H9 (cell line): Measurements from ENCODE around the gene TOMM22. TPM values are rescaled to one million over a fixed set of nuclear protein-coding genes. Genes with fewer than 3 reads are reported as not detected.
"Not testable (repeated sequence)": the region's sequence is repeated elsewhere in the genome, so short reads cannot be mapped to it uniquely, and the experiment has no call there.

Experiments
- DNase-seq: peaks from one replicate; pipeline ENCODE4 v3.0.0-alpha.2; 2017
- H2AFZ ChIP-seq: one replicate; pipeline ENCODE4 v1.6.1; 2013; ENCODE audit warnings: mild to moderate bottlenecking, low read length, control low read depth, moderate library complexity
- H2AK5ac ChIP-seq: 2 replicates; pipeline ENCODE4 v1.6.1; 2013; ENCODE audit warnings: low read length, control low read depth, mixed read lengths; ENCODE audit not compliant: insufficient read length
- H2BK120ac ChIP-seq: one replicate; pipeline ENCODE4 v1.6.1; 2013; ENCODE audit warnings: low read depth, mild to moderate bottlenecking, low read length, control low read depth, inconsistent platforms; ENCODE audit not compliant: poor library complexity, severe bottlenecking
- H2BK12ac ChIP-seq: 2 replicates; pipeline ENCODE4 v1.6.1; 2013; ENCODE audit warnings: low read length, control low read depth, mixed read lengths, low read depth; ENCODE audit not compliant: insufficient read length
- H2BK15ac ChIP-seq: 2 replicates; pipeline ENCODE4 v1.6.1; 2013; ENCODE audit warnings: low read depth, low read length, control low read depth
- H2BK20ac ChIP-seq: one replicate; pipeline ENCODE4 v1.6.1; 2013; ENCODE audit warnings: low read depth, mild to moderate bottlenecking, low read length, control low read depth, inconsistent platforms; ENCODE audit not compliant: poor library complexity, severe bottlenecking
- H2BK5ac ChIP-seq: 2 replicates; pipeline ENCODE4 v1.6.1; 2013; ENCODE audit warnings: low read length, control low read depth, mixed read lengths; ENCODE audit not compliant: insufficient read length
- H3K14ac ChIP-seq: 2 replicates; pipeline ENCODE4 v1.6.1; 2013; ENCODE audit warnings: low read length, control low read depth; ENCODE audit not compliant: insufficient read depth
- H3K18ac ChIP-seq: 2 replicates; pipeline ENCODE4 v1.6.1; 2013; ENCODE audit warnings: low read depth, mild to moderate bottlenecking, mixed read lengths, low read length, control low read depth; ENCODE audit not compliant: insufficient read length
- H3K23ac ChIP-seq: 2 replicates; pipeline ENCODE4 v1.6.1; 2013; ENCODE audit warnings: low read length, control low read depth, mixed read lengths, low read depth; ENCODE audit not compliant: insufficient read length
- H3K23me2 ChIP-seq: 2 replicates; pipeline ENCODE4 v1.6.1; 2013; ENCODE audit warnings: low read depth, mild to moderate bottlenecking, mixed read lengths, low read length, control low read depth; ENCODE audit not compliant: insufficient read length, poor library complexity, severe bottlenecking
- H3K27ac ChIP-seq: 2 replicates; pipeline ENCODE4 v1.5.1; 2013; ENCODE audit warnings: low read length, control low read depth, mixed read lengths, low read depth; ENCODE audit not compliant: insufficient read length
- H3K27me3 ChIP-seq: 2 replicates; pipeline ENCODE4 v1.6.1; 2013; ENCODE audit warnings: low read length, control low read depth, inconsistent platforms; ENCODE audit not compliant: insufficient read depth
- H3K4ac ChIP-seq: 2 replicates; pipeline ENCODE4 v1.6.1; 2013; ENCODE audit warnings: low read depth, mild to moderate bottlenecking, control low read depth, inconsistent platforms, low read length, moderate library complexity
- H3K4me1 ChIP-seq: 2 replicates; pipeline ENCODE4 v1.6.1; 2013; ENCODE audit warnings: low read length, control low read depth, inconsistent platforms; ENCODE audit not compliant: insufficient read depth
- H3K4me2 ChIP-seq: 2 replicates; pipeline ENCODE4 v1.6.1; 2013; ENCODE audit warnings: low read length, control low read depth, mixed read lengths; ENCODE audit not compliant: insufficient read length, insufficient read depth
- H3K56ac ChIP-seq: 2 replicates; pipeline ENCODE4 v1.6.1; 2013; ENCODE audit warnings: low read depth, mild to moderate bottlenecking, mixed read lengths, low read length, control low read depth; ENCODE audit not compliant: insufficient read length
- H3K79me1 ChIP-seq: 2 replicates; pipeline ENCODE4 v1.6.1; 2013; ENCODE audit warnings: low read depth, mild to moderate bottlenecking, moderate library complexity, low read length, control low read depth, inconsistent platforms; ENCODE audit not compliant: insufficient read depth, poor library complexity, severe bottlenecking
- H3K79me2 ChIP-seq: 2 replicates; pipeline ENCODE4 v1.6.1; 2013; ENCODE audit warnings: low read length, control low read depth, inconsistent platforms; ENCODE audit not compliant: insufficient read depth
- H3K9ac ChIP-seq: 2 replicates; pipeline ENCODE4 v1.6.1; 2013; ENCODE audit warnings: low read length, control low read depth, mixed read lengths; ENCODE audit not compliant: insufficient read length; ENCODE audit errors: extremely low read depth
- H3K9me3 ChIP-seq: one replicate; pipeline ENCODE4 v1.6.1; 2013; ENCODE audit warnings: low read depth, low read length, inconsistent platforms; ENCODE audit not compliant: control insufficient read depth
- H3T11ph ChIP-seq: one replicate; pipeline ENCODE4 v1.6.1; 2013; ENCODE audit warnings: mild to moderate bottlenecking, low read length, control low read depth, inconsistent platforms
- H4K20me1 ChIP-seq: one replicate; pipeline ENCODE4 v1.6.1; 2013; ENCODE audit not compliant: control insufficient read depth, insufficient read length, insufficient read depth
- H4K5ac ChIP-seq: 2 replicates; pipeline ENCODE4 v1.6.1; 2013; ENCODE audit warnings: low read depth, mild to moderate bottlenecking, mixed read lengths, low read length, control low read depth; ENCODE audit not compliant: insufficient read length
- H4K8ac ChIP-seq: replicated peaks from 2 replicates; pipeline ENCODE4 v1.6.1; 2013; ENCODE audit warnings: low read length, control low read depth, mixed read lengths, low read depth; ENCODE audit not compliant: insufficient read length
- H4K91ac ChIP-seq: 2 replicates; pipeline ENCODE4 v1.6.1; 2013; ENCODE audit warnings: low read depth, mild to moderate bottlenecking, moderate library complexity, mixed read lengths, low read length, control low read depth; ENCODE audit not compliant: insufficient read length
- H3K27ac Mint-ChIP-seq, 3 experiments: 2 replicates in 2 of 3; 3 replicates in 1 of 3; pipeline ENCODE4 v1.8.0; 2020 to 2021; ENCODE audit warnings: mixed read lengths in 3 of 3, mild to moderate bottlenecking in 1 of 3, moderate library complexity in 1 of 3
- H3K27me3 Mint-ChIP-seq: 2 replicates; pipeline ENCODE4 v1.8.0; 2021; ENCODE audit warnings: low read depth, mild to moderate bottlenecking, moderate library complexity, mixed read lengths
- H3K36me3 Mint-ChIP-seq, 3 experiments: 2 replicates in 2 of 3; 3 replicates in 1 of 3; pipeline ENCODE4 v1.8.0; 2020 to 2021; ENCODE audit warnings: low read depth in 3 of 3, mixed read lengths in 3 of 3; ENCODE audit not compliant: insufficient read depth in 1 of 3
- H3K4me1 Mint-ChIP-seq, 2 experiments: 2 replicates each; pipeline ENCODE4 v1.8.0; 2020; ENCODE audit warnings: mixed read lengths in 2 of 2
- H3K4me3 Mint-ChIP-seq, 2 experiments: 2 replicates in 1 of 2; 3 replicates in 1 of 2; pipeline ENCODE4 v1.8.0; 2020 to 2021; ENCODE audit warnings: mild to moderate bottlenecking in 2 of 2, mixed read lengths in 2 of 2, moderate library complexity in 1 of 2
- H3K9me3 Mint-ChIP-seq, 2 experiments: 2 replicates in 1 of 2; 3 replicates in 1 of 2; pipeline ENCODE4 v1.8.0; 2020; ENCODE audit warnings: mild to moderate bottlenecking in 2 of 2, mixed read lengths in 2 of 2, moderate library complexity in 1 of 2
- CTCF ChIP-seq: fragments of 200-600 bp; sonication (generic); conservative IDR thresholded peaks from 3 replicates; pipeline ENCODE4 v1.8.0; 2021; ENCODE audit warnings: antibody characterized with exemption, mild to moderate bottlenecking
- WGBS: extraction: QIAGEN DNeasy Blood & Tissue Kit; methylation state at CpG from one replicate; pipeline ENCODE4 v1.1.7; 2013; ENCODE audit warnings: missing lambda C conversion rate, low lambda C conversion rate, mixed read lengths; ENCODE audit not compliant: insufficient read length; ENCODE audit errors: extremely low coverage; 5-methylcytosine and 5-hydroxymethylcytosine counted together
- total RNA-seq: library from RNA; stranded (reverse); gene quantifications from 2 replicates; pipeline ENCODE4 v1.2.1, GENCODE V29; 2021

The TOMM22 gene
- total RNA-seq, 1 experiment from 2014 or later, result 128 TPM

GRCh38 chr22:38641476-38642040 lies 40.2 kb upstream of the TOMM22 start:
- no peak overlapping the region for H3K4ac ChIP-seq
- no peaks in the 10 kb centered on the region for H3K9me3 ChIP-seq
- H3K4me1 ChIP-seq, result no peaks in the 10 kb centered on the region
- no peaks in the 10 kb centered on the region for H3K27me3 ChIP-seq
- H3K27me3 Mint-ChIP-seq, result no peaks in the 10 kb centered on the region
- no peak overlapping the region for H3K14ac ChIP-seq
- H2BK15ac ChIP-seq, result no peak overlapping the region
- H3K79me2 ChIP-seq, result no peaks in the 10 kb centered on the region
- no peak overlapping the region for H4K5ac ChIP-seq
- H3K23me2 ChIP-seq, result no peaks in the 10 kb centered on the region
- no peak overlapping the region for H3K4me2 ChIP-seq
- no peak overlapping the region for H3K23ac ChIP-seq
- no peak overlapping the region for H3T11ph ChIP-seq
- no peaks in the 10 kb centered on the region for H3K9me3 Mint-ChIP-seq
- H2BK5ac ChIP-seq, result no peak overlapping the region
- H2BK12ac ChIP-seq, result no peak overlapping the region
- no peak overlapping the region for H3K27ac ChIP-seq
- H3K9ac ChIP-seq, result no peak overlapping the region
- H3K27ac Mint-ChIP-seq, result no peak overlapping the region; a peak in 1 of 7 replicates
- no peak overlapping the region for H3K18ac ChIP-seq
- H3K4me3 Mint-ChIP-seq, result no peak overlapping the region
- no peak overlapping the region for H4K8ac ChIP-seq
- H3K4me1 Mint-ChIP-seq, result no peaks in the 10 kb centered on the region
- DNase-seq, result no peak
- peaks cover 0 to 30% (median 9%) of the 10 kb centered on the region in 3 experiments; a peak in 6 of 7 replicates for H3K36me3 Mint-ChIP-seq
- no peak overlapping the region for H2AK5ac ChIP-seq
- H2BK20ac ChIP-seq, result no peak overlapping the region
- no peaks in the 10 kb centered on the region for H3K79me1 ChIP-seq
- H2AFZ ChIP-seq, result no peak overlapping the region
- no peak overlapping the region for H3K56ac ChIP-seq
- H4K91ac ChIP-seq, result no peak overlapping the region
- H4K20me1 ChIP-seq, result no peaks in the 10 kb centered on the region
- no CpG with 5 or more reads among the region's 13 CpGs for WGBS
- TF ChIP-seq CTCF, result no peak
- no peak overlapping the region for H2BK120ac ChIP-seq

GRCh38 chr22:38644245-38644644 lies 37.5 kb upstream of the TOMM22 start:
- H3K27ac ChIP-seq, H3K4me3 Mint-ChIP-seq, H3K4me1 Mint-ChIP-seq, H2BK15ac ChIP-seq, H2BK5ac ChIP-seq, H3K18ac ChIP-seq, H3K23ac ChIP-seq, H4K5ac ChIP-seq, H2BK12ac ChIP-seq, H2AFZ ChIP-seq, H3K4me1 ChIP-seq, DNase-seq, H2BK20ac ChIP-seq, H3K9ac ChIP-seq, H3K4ac ChIP-seq, H4K20me1 ChIP-seq, H4K91ac ChIP-seq, H3K9me3 ChIP-seq, H3T11ph ChIP-seq, H3K56ac ChIP-seq, H3K14ac ChIP-seq, H3K79me1 ChIP-seq, H3K9me3 Mint-ChIP-seq, H4K8ac ChIP-seq, H3K4me2 ChIP-seq, H3K23me2 ChIP-seq, H2BK120ac ChIP-seq, H2AK5ac ChIP-seq, H3K27me3 ChIP-seq, H3K27ac Mint-ChIP-seq, H3K79me2 ChIP-seq, H3K27me3 Mint-ChIP-seq: not testable (repeated sequence)
- H3K36me3 Mint-ChIP-seq, result peaks cover 2 to 34% (median 16%) of the 10 kb centered on the region in 3 experiments; a peak in 5 of 7 replicates
- no CpG with 5 or more reads among the region's 5 CpGs for WGBS
